Right ventricle myocardium superior (tissue), 1 donor: ENCODE data around the gene COBL. TPM values are rescaled to one million over a fixed set of nuclear protein-coding genes. Genes with fewer than 3 reads are reported as not detected.
A peak's percentile ranks its signal among the peaks of the same experiment; 100 is the strongest.

Experiments used
- ATAC-seq: fragments of 200-7000 bp; cut with Tn5 transposase; one replicate; pipeline ENCODE4 v1.9.1; 2020; ENCODE audit warnings: mild to moderate bottlenecking; ENCODE audit not compliant: poor library complexity
- DNase-seq: peaks from one replicate; pipeline ENCODE4 v3.0.0-alpha.2; 2020
- intact Hi-C: fragments of 100-400 bp; cut with DNase I; formaldehyde crosslinking; loops from one replicate; pipeline ENCODE4 v1.11.2; 2022
- total RNA-seq: library from RNA; stranded (reverse); fragmentation: NEBNext Ultra II Directional; extraction: Animal tissue kit (Norgen Biotek cat#: 25700); gene quantifications from one replicate; pipeline ENCODE4 v1.2.1, GENCODE V29; 2021
- donor health status: DM: no; HTN: yes; CAD: no; lungs with severe emphysema.

COBL gene
- total RNA-seq, 1 donor from 2014 or later = 76.5 TPM

DNA sequence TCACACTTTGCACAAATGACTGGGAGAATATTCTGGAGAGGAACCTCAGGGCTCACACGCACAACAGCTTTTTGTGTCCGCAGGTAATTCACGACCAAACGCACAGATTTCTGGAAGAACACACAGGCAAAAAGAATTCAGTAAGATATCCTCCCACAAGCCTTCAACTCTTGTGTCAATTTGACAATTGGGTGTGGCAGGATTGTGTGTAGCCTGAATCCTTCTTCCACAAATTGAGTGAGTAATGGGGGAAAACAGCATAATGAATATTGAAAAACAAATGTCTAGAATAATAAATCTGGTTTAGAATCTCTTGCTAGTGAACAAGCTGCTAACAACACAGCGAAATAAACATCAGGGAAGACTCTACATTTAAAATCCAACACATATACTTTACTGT is 125.6 kb downstream of the COBL start:
- DNase-seq (no peak), ATAC-seq (no peak)
- intact Hi-C loops = no loop called here

DNA sequence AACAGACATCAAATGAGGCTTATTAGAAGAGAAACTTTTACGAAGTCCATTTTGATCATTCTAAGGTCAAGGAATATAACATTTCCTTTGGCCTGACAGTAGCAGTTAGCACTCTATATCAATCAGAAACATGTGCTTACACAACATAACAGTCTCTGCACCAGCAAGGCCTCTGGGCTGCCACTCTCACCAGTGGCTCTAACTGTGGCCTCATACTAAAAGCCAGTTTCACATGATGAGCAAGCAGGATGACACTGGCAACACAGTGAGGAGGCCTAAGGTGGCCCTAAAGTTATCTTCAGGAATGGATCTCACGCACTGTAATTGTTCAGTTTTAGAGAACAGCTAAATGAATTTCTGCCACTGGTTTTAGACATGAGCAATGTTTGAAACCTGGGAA is 126.8 kb downstream of the COBL start:
- DNase-seq (no peak), ATAC-seq (no peak)
- intact Hi-C loops = no loop called here

DNA sequence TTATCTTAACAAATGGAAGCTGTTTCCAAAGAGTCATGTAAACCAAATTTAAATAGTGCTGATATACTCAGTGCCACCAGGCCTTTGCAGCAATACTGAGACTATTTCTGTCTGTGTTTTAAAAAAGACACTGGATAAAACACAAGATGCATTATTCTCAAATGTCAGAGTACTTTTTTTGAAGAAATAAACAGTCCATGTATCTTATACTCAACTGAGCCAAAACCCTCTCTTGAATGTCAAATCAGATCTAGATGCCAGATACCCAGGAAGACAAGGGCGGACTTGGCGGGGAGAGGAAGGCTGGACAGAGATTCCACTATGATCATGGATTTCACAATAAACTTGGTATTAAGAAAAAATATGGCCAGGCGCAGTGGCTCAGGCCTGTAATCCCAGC is 127.6 kb downstream of the COBL start:
- intact Hi-C loops = no loop called here
- ATAC-seq (no peak), DNase-seq (no peak)

DNA sequence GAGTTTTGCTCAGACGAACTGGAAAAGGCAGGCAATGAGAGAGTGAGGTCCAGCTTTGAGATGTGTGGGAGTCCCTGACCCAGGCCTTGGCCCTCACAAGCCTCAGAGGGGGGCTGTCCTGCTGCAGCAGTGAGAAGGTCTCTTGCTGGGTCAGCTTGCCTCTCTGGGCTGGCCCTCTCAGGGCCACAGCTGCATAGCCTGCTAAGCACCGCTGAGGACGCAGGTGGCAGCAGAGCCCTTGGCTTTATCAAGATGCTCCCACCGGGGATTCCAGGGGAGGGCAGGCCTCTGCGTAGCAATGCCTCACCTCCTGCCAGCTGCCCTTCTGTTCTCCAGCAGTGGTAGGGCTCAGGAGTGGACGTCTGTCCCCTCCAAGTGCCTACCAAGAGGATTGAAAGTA is 128.7 kb downstream of the COBL start:
- intact Hi-C loops = no loop called here
- ATAC-seq (peak; percentile 79), DNase-seq (peak; percentile 56)

DNA sequence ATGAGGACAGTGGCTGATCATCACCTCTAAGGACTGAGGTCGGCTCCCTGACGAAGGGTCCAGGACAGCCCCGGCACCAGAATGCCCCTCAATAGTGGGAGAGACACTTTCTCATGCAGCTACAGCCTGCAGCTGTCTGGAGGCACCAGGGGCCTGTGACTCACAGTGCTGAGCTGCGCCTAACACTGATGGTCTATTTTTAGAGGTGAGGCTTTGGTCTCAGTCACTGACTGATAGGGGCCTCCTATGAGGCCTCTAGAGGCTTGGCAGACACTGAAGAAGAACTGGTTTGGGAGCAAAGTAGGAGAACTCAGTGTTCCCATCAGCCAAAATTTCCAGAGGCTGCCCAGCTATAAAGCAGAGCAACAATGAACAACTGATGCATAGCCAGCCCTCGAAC is 130.1 kb downstream of the COBL start:
- intact Hi-C loops = no loop called here
- ATAC-seq (peak; percentile 90), DNase-seq (no peak)

DNA sequence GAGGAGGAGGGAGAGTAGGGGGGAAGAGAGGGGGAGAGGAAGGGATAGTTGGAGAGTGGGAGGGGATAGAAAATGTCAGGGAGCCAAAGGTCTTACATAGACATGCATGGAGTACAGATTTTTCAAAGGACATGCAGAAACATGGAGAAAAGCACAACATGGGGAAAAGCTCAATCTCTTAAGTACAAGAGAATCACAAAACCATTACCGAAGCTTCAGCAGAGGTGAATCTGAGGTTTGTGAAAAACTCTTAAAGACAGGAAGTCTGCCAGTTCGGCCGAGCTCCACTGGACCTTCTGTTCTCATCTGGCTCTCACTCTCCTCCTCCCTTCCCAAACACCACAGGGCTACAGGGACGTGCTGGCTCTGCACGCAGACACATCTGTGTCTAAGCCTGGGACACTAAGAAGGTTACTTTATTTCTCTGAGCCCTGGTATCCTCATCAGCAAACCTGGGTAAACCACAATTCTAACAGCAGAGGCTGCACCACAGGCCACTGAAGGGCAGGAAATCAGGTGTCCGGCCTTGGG is 133.9 kb downstream of the COBL start:
- no peak for DNase-seq
- intact Hi-C loops = loop anchor here (2.0 kb wide), 1 partner anchor 172 kb away; no protein-coding TSS in a partner anchor
- peak; percentile 62 for ATAC-seq

DNA sequence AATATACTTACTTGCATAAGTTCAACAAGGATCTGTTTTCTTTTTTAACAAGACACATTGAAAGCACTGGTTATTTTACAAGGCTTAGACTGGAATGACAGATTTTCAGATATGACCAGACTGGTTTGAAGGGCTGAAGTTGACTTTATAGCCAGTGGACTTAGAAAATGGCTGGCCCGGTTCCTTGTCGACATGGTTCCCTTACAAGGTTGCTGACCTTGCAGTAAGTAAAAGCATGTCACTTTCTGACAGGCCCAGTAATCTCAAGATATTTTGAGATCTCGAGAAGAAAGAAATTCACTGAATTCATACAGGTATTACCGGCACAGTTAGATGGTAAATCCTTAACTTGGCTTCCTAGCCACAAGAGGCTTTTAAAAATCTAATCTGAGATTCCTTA is 136.5 kb downstream of the COBL start:
- no peak for DNase-seq
- intact Hi-C loops = no loop called here
- no peak for ATAC-seq

DNA sequence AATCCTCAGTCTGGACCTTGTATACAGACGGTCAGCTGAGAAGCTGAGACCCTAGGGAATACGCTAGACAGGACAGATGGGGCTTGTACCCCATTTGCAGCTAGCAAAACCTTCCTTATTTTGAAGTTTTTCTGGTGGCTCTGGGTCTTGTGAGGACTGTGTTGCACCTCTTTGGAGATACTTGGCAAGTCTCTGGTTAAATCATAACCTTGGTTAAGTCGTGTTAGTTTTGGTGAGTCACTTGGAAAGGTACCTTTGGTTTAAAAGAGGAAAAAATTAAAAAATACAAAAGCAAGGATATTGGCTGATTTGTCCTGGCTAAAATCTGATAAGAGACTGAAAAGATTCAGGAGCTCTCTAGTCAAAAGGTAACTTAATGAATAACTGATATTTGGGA is 140.6 kb downstream of the COBL start:
- intact Hi-C loops = no loop called here

DNA sequence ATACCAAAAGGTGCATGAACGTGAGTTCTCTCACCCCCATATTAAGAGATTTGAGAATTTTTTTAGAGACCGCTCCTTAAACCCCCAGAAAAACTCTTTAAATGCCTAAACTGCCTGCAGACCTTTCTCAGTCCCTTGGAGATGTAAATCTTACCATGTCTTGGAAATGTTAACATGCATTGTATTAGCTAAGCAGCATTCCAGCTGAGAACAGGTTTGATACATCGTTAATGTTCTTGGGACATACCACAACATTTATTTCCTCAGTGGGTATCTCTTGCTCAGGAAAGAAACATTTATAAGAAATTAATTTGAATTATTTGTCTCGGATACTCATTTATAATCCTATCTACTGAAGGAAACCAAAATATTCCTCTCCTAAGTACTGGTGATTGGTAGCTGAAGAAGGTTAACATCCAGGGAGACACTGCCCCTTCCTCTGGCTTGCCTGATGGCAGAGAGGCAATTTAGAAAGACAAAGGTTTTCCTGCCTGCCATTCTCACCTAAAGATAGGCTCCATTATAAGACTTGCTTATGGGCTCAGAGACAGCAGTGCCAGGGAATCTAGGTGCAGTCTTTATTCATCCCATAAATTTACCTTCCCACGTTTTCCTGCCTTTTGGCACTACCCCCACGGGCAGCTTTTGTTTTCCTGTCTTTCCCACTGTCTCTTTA is 141.2 kb downstream of the COBL start:
- DNase-seq (no peak), ATAC-seq (no peak)
- intact Hi-C loops = no loop called here

More for the DNA sequence above, 140.6 kb downstream of the COBL start:
- DNase-seq (no peak), ATAC-seq (no peak)

DNA sequence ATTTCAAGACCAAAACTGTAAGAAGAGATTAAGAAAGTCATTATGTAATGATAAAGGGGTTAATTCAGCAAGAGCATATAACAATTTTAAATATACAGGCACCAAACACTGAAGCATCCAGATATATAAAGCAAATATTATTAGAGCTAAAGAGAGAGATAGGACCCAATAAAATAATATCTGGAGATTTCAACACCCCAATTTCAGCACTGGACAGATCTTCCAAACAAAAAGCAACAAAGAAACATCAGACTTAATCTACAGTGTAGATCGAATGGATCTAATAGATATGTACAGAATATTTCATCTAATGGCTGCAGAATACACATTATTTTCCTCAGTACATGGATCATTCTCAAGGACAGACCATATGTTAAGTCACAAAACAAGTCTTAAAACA is 151.3 kb downstream of the COBL start:
- ATAC-seq = no peak
- intact Hi-C loops = no loop called here
- DNase-seq = no peak

DNA sequence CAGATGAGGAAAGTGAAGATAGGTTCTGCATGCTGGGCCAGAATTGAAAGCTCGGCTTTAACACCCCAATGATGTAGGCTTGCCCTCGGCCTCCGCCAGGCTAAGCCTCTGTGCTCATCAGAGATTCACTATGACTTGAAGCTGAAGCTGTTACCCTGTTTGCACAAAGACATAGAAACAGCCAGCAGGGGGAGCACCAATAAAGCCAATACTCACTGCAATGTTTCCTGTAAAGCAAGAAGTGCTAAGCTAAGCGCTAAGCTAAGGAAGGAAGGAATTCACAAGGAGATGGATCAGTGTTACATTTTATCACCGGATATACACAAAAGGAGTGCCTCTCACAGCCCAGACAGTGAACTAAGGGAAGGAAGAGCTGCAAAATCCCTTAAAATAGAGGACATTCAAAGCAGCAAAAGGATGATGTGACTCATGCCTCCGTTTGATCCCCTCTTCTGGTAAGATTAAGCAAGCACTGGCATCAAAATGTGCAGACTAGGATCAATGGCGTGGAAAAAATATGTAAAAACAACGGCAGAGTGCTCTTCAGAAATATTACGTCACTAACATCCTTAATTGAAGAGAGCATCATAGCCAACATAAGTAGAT is 153.8 kb downstream of the COBL start:
- DNase-seq (peak; percentile 43), ATAC-seq (peak; percentile 89)

DNA sequence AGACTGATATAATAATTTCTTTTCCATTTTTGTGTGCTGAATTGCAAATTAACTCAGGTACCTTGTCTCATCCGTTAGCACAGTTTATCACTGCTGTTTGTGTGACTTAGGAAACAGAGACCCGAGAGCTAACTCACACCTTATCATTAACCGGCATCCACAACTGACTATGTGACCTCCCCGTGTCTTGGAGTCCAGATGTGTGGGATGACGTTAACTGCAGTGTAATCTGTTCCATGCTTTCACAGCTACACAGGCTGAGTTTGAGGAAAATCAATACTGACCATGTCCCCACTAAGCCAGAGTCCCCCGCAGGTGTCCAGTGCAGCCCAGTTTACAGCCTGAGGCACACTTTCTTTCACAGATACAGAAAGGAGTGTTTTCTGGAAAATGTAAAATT is 154.7 kb downstream of the COBL start:
- ATAC-seq (no peak), DNase-seq (no peak)
- intact Hi-C loops = loop anchor here (5.0 kb wide), 3 partner anchors 205 to 955 kb away; no protein-coding TSS in a partner anchor

More for the DNA sequence above, 153.8 kb downstream of the COBL start:
- intact Hi-C loops = loop anchor here (5.0 kb wide), 3 partner anchors 204 to 956 kb away; no protein-coding TSS in a partner anchor

DNA sequence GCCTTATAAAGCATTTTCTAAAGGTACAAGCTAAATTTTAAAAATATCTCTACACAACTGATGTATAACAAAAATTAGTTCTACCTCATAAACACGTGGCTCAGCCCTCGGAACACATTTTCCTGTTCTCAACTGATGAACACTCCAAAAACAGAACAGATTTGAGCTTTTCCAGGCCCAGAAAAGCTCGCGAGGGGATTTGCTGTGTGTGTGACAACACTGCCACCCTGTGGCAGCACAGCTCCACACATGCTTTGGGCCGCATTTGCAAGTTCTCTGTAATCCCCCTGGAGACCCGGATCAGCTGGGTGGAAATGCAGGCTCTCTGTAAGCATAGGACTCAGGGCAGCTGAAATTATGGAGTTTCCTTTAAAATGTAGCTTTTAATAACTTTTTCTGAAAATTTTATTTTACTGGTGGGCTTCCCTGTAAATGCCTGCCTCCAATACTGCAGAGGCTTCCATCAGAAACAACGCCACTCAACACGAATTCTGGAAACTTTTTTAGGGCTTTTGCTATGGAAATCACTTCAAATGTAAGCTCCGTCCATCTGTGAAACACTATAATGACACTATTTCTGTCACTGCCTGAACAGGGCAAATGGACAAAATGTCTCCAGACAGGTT is 155.5 kb downstream of the COBL start:
- peak; percentile 89 for ATAC-seq
- peak; percentile 78 for DNase-seq
- intact Hi-C loops = loop anchor here (5.0 kb wide), 3 partner anchors 206 to 954 kb away; no protein-coding TSS in a partner anchor

DNA sequence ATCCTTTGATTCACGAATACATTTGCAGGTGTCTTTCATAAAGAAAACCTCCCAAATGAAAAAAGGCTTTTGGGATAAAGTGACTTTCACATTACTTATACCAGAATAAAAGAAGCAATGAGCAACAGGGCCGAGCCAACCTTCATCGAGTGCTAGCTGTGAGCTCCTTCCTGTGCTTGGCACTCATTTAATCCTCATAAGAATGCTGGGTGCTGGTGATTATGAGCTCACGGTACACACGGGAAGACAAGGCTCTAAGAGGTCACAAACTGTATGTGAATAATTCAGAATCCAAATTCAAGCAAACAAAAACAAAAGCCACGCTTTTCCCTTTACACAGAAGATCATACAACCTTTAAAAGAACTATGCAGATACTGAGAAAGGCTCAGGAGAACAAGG is 156.2 kb downstream of the COBL start:
- intact Hi-C loops = loop anchor here (5.0 kb wide), 3 partner anchors 207 to 953 kb away; no protein-coding TSS in a partner anchor
- ATAC-seq = no peak
- no peak for DNase-seq

DNA sequence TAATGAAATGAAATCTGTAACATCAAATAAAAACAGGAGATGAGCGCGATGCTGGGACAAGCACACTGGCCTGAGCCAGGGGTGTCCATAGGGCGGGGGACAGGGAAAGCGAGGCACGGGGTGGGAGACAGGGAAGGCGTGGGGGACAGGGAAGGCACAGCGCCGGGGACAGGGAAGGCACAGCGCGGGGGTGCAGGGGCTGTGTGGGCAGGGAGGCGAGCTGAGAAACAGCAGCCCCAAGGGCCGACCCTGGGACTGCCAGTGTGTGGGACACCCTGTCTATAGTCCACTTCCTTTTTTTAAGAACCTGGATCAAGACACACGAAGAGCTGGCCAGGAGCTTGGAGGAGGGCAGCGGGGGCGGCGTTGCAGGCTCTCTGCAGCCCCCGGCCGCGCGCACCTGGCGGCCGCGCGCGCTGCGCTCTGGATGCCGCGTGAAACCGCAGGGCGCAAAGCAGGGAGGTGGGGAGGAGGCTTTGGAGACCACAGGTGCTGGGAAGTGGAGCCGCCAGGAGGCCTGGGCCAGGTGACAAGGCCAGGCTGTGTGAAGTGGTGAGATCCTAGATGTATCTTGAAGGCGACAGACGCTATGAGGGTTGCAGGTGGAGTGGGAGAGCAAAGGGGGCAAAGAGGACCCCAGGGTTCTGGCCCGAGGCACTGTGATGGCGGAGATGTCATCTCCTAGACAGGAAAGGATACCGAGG is 157.7 kb downstream of the COBL start:
- no peak for DNase-seq
- intact Hi-C loops = no loop called here
- no peak for ATAC-seq

DNA sequence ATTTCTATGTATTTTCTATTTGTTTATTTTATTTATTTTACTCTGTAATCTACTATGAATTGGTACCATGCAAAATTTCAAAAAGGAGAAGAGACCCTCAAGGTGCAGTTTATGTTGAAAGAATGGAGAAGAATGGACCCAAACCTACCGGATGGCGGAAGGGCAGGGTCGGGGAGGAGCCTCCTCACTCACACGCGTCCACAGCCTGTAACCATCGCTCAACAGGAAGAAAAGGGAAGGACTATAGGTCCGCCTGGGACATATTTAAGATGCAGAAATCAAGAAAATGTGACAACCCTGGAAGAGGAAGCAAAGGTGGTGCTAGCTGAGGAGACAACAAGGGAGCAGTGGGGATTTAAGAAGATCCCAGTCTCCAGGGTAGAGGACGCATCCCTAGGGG is 158.4 kb downstream of the COBL start:
- DNase-seq (no peak), ATAC-seq (no peak)
- intact Hi-C loops = no loop called here

DNA sequence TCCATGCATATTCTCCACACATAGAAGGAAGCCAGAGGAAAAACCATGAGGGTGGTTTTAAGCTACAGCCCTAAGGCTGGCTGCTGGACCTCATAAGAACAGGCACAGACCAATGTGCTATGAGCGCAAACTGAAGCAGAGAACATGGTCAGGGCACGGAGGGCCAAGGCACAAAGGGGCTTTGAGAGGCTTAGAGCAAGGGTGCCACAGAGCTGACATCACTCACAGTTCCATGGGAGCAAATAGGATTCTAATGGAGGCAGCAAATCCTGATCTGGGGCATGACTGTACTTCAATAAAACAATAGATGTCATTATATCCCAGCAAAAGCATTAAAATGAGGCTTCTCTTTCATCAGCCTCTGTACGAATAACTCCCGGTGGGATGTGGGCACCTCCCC is 162.4 kb downstream of the COBL start:
- DNase-seq (no peak), ATAC-seq (no peak)
- intact Hi-C loops = no loop called here

DNA sequence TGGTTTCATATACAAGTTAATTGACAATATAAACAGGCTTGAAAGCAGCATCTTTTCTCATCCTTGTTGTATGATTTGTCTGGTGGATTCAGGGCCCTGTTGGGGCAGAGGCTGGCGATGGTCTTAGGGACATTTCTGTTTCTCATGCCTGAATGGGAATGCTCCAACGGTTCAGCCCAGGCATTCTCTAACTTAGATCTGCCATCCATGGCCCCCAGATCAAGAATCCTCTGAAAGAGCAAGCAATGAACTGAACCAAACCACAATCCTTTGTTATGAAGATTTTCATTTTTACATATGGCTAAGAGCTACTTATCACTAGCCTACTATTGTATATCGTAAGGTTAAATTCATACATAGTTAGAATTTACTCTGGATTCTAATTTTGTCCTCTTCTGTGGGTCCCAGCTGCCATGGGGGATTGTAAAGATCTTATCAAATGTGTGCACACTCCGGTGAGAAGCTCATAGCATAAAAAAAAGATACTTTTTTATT is 163.9 kb downstream of the COBL start:
- DNase-seq (no peak), ATAC-seq (no peak)
- intact Hi-C loops = no loop called here

DNA sequence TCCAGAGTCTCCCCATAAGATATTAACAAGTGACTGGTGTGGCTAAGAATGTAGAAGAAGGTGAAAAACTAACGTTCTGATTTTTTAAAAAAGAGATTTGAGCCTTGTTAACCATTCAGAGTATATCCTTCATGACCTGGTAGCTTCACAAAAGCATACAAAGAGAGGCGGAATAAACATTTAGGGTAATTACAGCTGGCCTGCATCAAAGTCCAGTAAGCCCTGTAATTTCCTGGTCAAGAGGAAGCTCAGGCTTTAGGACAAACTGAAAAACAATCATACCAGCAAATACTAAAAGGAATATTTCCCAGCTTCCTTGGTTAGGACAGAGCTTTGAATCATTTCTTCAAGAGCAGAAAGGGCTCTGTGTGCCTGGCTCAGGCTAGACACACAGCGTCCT is 165.2 kb downstream of the COBL start:
- no peak for ATAC-seq
- intact Hi-C loops = no loop called here
- no peak for DNase-seq
